Measurements from ENCODE around the gene TCF20.

TCF20 gene

DNA sequence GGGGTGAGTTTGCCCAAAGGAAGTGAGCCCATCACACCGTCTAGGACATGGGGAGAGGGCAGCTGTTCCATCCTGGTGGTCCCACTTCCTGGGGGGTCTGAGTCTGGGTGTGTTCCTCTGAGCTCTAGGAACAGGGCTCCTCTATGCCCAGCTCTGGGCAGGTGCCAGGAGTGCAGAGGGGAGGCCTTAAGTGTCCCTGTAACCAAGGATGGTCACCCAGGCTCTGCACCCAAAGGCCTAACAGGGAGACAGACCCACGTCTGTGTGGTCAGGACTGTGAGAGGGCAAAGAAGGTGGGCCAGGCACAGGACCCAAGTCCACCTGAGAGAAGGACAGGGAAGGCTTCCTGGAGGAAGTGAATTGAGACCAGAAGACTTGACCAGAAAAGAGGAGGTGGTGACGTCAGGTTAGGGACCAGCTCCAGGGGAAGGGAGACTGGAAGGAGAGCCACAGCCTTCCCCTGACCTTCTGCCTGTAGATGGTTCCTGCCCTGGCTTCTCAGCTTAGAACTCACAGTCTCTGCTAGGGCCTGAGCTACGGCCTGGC lies 11.3 kb upstream of the TCF20 start:
- no peak for DNase-seq

DNA sequence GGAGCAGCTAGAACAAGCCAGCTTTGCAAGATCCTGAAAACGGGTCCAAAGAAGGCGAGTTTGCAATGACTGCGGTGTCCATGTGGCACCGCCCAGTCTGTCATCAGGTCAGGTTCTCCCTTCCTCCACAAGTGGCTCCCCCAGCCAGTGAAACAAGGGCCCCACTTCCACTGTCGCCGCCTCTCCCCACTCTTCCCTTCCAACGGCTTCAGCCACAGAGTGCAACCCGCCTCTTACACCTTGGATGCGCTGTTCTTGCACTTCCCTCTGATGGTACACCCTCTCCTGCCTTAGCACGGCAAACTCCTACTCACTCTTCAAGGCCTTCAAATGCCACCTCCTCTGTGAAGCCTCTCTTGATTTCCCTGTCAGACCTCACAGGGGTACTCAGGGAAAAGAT lies 10.8 kb upstream of the TCF20 start:
- no peak for DNase-seq

DNA sequence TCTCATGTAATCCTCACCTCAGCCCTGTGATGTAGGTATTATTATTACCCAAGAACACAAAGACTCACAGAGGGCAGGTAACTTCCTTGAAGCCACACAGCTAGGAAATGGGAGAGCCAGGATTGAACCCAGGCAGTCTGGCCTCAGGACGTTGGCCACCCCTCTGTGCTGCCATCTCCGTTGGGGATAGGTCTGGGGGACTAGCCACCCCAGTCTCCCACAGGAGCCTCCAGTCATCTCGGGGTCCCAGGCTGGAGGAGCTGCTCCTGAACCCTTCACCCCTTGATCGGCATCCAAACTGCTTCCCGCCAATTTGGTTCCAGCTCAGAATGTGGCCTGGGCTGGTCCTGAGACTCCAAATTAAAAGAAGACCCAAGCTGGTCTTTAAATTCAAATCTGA lies 10.4 kb upstream of the TCF20 start:
- DNase-seq, result no peak

DNA sequence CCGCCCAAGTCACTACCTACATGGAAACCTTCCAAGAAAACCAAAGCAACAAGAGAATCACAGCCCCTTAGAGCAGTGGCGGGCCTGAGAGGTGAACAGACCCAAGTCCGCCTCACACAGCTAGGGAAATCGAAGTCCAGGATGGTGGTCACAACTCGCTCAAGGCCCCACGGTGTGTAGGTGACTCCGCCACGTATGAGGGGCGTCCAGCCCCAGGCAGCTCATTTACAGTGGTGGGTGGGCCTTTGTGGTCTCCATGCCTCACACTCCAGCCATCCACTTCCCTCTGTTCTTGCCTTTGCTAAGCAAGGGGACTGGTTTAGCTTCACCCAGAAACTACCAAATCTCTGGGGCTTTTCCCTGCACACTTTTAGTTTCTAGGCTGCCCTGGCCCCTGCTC lies 9.7 kb upstream of the TCF20 start:
- DNase-seq, result no peak

DNA sequence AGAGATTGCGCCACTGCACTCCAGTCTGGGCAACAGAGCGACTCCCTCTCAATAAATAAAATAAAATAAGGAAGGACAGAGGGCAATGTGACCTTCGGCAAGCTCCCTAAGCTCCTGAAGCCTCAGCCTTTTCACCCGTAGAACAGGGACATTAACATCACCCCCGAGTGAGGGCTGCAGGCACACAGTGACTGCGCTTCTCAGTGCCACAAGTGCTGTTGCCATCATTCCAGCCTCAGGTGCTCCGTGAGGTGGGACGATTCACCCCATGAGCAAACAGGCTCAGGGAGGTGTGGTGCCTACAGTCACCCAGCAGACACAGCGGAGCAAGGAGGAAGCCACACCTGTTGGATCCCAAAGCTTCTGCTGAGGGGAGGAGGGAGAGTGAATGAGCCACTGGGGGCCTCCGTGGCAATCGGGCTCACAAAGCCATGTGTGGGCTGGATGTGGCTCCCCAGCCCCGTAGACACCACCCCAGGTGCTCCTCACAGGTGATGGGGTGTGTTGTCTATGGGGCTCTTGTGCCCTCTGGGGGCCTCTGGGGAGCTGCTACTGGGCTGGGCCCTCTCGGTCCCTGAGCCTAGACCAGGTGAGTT lies 9.1 kb upstream of the TCF20 start:
- DNase-seq, result no peak

DNA sequence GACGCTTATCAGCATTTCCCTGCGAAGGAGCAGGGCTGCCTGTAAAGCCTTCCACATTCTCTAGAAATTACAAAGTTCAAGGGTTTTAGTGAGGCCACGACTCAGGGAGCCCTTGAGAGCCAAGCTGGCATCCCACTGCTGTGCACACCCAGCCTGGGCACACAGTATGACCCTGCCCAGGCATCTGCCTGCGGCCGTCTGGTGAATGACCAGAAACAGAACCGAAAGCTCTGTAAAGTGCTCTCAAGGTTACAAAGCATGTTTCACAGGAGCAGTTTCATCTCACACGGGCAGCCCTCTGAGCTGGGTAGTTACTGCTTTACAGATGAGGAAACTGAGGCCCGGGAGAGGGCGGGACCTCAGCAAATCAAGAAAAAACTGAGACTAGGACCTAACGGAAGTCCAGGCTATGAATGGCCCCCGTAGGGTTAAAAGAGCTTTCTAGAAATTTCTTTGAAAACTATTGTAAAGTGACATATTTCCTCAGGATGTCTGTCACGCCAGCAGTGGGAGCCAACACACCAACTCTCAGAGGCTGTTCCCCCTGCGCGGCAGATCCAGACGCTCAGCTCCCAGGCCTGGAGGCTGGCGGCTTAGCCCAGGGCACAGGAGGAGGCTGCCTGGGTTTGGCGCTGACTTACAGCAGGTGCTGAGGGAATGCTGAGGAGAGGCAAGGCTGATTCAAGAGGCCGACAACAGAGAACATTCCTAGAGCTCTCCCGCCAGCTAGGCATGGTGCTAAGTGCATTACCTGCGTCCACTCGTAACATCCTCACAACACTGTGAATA lies 7.7 kb upstream of the TCF20 start:
- no peak for DNase-seq

DNA sequence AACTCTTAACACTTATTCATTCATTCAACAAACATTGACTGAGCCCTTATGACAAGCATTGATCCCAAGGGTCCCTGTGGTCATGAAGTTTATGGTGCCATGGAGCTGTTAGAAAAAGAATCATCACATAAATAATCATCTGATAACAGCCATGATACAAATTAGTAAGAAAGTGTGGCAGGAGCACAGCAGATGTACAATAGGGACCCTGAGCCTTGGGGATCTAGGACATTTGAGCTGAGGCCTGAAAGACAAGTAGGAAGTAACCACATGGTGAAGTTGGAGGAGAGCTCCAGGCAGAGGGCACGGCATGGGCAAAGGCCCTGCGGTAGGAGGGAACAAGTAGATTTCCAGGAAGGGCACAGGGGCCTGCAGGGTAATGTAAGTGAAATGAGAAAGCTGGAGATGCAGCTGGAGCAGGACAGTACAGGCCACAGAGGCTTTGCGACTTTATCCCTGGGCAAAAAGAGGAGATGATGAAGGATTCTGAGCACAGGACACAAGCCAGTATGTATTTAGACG lies 6.8 kb upstream of the TCF20 start:
- DNase-seq, result no peak

DNA sequence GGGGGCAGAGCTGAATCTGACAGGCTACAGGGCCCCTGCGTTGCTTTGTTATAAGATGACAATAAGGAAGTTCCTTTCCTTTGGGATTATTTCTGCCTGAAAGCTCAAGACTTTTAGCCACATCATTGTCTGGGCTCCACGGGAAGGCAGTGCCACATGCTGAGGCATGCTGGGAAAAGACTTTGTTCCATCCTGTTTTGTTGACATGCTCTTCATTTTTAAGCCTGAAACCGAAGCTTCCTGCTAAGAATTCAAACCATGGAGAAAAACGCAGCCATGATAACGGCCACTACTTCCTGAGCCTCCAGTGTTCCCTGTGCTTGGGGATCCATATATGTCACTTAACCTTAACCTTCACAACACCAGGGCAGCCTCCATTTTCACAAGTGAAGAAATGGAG lies 5.5 kb upstream of the TCF20 start:
- DNase-seq, result no peak

DNA sequence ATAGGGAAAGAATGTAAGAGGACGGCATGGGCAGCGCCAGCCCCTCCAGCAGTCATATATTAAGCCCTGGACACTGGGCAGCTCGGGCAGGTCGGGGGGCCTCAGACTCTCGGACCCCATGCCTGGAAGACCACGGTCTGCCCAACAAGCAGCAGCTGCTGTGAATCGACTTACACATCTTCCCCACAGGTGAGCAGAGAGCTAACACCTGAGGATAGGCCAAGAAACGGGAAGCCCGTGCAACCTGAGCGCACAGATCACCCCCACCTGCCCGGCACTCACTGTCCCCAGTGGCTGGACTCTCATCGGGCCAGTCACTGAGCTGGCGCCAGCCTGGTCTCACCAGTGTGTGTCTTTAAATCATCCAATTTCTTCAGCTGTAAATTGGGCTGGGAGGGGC lies 4.7 kb upstream of the TCF20 start:
- no peak for DNase-seq

DNA sequence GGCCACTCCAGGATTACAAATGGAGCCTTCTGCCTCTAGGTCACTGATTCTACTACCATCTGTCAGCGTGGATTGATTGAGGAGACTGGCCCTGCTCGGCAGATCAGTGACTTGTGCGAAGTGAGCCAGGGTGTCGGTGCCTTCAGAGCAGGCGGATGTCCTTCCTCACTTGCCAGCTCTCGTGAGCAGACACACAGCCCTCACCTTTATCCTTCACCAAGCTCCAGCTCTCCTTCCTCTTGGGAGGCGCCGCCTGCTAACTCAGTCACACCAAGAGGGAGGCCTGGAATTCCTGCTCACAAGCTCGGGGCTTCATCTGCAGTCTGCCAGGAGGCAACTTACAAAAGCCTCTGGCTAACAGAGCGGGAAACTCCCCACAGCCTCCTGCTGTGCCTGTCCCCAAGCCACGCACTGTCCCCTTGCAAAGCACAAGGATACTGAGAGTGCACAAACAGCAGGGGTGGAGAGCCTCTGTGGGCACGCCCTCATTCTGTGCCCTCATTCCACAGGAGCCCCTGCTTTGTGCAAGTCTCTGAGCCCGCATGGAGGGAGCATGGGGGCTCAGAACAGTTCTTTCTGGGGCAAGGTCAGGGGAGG lies 3.5 kb upstream of the TCF20 start:
- no peak for DNase-seq

DNA sequence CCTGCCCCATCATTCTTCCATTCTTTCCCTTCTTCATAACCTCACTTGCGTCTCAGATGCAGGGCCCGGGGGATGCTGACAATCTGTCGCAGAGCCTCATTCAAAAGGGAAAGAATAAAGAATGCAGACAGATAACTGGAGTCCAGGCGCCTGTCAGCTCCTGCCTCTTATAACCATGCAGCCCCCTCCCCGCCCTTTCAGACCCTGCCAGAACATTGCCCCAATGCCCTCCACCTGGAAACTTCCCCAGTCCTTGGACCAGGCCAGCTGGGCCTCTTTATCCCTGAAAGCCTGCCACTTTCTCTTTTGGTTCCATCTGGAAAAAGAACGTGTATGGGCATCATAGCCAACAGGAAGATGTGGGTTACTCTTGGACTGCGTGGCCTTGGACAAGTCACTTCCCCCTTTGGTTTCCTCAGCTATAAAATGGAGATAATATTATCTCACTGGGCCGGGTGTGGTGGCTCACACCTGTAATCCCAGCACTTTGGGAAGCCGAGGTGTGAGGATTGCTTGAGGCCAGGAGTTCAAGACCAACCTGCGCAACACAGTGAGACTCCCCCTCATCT lies 2.1 kb upstream of the TCF20 start:
- DNase-seq, result no peak

DNA sequence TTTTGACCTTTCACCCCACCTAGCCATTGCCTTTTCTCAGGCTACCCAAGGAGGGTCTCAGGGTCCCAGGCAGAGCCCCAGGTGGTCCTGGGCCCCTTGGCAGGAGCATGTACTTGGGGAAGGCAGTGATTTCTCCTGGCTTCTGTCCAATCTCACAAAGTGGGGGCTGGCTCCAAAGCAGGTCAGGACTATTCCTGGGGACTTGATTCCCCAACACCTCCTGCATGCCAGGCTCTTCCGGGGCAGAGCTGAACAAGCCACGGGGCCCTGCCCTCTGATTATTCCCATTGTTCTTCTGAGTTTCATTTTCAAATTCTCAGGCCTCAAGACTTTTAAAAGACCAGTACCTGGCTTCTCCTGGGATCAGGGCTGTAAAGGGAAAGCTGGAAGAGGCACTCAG lies 1.5 kb upstream of the TCF20 start:
- DNase-seq, result no peak

DNA sequence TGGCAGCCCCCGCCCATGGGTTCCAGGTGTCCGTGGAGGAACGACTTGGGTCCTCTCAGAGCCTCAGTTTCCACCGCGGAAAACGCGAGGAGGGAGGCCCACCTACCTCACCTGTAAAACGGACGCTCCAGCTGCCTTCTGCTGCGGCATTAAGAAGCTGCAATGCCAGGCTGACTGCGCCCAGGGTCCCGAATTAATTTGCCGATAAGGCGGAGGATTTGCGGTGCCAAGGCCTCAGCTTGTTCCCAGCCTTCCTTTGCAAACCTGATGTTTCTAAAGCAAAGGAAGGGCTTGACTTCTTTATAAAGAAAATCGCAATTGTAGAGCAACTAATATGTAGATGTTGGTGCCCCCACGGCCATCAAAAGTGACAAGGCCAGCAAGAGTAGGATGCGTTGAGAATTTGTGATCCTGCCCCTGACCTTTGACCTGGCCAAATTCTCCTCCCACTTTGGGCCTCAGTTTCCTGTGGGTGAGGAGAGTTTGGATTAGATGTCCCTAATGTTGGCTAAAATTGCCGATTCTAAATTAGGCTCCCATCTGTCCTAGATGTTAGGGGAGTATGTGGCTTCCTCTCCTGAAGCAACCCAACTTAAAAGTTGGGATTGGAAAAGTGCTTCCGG lies 849 bp upstream of the TCF20 start:
- no peak for DNase-seq

DNA sequence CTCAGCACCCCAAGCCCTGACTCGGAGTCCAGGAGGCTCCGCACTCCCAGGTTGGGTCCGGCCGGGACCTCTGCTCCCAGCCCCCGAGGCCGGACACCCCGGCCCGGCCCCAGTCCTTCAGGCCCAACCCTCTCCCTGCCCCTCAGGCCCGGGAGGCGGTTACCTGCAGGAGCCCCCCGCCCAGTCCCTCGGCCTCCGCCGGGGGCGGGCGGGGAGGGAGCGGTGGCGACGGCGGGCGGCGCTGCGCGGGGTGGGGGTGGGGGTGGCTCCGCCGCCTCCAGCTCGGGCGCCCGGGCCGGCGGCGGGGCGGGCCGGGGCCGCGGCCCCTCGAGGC lies 310 bp downstream of the TCF20 start:
- no peak for DNase-seq

DNA sequence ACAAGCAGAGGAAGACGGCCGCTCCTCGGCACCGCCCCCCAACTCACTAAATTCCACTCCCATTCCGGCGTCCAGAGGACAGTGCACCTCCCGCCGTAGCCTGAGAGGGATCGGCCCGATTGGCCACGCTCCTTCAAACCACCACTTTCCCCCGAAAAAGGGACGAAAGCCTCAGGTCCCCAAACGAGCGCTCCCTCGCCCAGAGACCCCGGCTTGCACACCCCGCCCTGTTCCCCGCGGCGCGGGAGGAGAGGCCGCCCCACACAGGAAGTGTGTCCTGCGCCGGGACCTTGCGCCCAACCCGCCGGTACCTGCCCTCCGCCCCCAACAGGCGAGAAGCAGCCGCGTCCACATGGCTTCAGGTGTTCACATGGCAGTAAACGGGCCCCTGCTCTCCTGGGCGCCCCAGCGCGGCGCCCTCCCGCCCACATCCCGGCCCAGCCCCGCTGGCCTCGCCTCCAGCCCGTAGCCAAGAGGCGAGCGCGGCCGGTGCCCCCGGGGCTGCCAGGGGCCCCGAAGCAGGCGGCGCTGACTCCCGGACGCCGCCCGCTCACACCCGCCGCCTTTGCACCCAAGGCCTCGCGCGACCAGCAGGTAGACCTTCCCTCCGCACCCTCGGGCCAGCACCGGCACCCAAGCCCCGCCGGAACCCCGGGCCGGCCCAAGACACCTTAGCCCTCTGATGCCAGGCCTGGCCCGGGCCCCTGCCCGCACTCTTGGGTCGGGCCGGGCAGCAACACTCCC lies 849 bp downstream of the TCF20 start:
- no peak for DNase-seq

DNA sequence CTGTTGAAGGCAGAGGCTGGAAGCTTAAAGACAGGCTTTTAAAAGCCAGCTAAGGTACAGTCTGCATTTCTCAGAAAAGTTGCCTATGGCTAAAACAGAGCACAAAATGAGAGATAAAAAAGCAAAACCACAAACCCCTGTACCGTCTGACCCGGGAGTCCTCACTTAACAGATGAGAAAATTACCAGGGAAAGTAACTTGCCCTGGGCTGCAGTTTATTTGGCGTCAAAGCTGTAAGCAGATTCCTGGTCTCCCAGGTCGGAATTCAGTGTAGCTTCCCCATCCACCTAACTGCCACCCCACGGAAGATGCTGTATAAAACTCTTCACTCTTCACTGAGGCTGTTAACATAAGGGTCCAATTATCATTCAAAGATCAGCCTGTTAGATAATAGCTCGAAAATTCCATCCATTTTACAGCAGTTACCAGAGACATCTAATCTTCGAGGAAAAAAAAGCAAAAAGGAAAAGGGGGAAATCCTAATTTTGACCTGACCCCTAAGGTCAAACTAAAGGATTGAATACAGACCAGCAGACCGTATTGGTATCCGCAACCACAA lies 1.5 kb downstream of the TCF20 start:
- no peak for DNase-seq

DNA sequence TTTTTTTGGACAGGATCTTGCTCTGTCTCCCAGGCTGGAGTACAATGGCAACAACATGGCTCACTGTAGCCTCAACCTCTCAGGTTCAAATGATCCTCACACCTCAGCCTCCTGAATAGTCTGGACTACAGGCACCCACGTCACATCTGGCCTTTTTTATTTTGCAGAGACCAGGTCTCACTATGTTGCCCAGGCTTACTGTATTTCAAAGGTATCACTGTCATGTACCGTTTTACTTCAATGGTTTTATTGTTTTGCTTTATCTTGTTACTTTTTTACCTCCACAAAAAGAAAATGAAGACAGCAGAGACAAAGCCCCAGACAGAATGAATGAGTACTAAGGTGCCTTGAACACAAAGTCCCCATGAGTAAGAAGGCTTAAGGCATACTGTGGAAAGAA lies 5.1 kb downstream of the TCF20 start:
- no peak for DNase-seq

DNA sequence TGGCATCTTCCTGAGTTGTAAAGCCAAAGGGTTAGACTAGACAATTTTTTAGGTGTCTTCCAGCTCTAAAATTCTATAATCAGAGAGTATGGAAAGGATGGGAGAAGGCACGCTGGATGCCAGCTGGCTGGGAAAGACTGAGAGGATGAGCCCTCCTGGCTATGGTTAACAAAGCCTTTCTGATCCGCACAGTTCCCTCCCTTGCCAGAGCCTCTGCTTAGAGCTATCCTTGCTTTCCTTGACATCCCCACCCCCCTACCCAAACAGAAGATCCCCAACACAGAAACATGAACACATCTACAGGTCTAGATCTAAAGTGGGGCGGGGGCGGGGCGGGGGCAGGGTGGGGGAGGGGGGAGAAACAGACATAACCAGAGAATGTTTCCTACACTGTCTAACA lies 6.5 kb downstream of the TCF20 start:
- DNase-seq, result no peak

DNA sequence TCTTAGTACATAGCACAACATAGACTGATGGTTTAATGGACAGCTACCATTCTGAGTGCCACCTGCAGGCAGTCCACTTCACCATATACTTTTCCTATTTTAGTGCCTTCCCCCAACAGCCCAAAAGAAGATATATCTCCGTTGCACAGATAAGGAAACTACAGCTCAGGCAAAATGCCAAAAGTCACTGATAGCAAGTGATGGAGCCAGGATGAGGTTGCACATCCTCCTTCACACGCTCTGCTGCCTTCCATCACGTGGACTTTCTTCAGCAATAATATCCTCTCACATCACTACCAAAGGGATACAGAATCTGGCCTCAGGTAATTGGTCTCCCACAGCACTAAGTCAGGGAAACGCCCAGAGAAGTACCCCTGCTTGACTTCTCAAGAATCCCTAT lies 7.5 kb downstream of the TCF20 start:
- DNase-seq, result no peak

DNA sequence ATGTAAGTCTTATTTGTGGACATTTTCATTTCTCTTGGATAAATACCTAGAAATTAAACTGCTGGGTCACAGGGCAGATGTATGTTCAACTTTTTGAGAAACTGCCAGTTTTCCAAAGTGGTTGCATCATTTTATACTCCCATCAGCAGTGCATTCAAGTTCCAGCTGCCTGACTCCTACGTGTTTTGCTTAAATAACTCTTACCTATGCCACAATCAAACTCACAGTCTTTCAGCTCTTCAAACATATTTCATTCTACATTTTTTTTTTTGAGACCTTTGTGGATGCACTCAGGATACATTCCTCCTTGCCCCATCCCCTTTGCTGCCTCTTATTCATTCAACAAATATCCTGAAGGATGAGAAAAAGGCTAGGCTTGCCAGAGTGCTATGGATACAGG lies 9.2 kb downstream of the TCF20 start:
- no peak for DNase-seq

DNA sequence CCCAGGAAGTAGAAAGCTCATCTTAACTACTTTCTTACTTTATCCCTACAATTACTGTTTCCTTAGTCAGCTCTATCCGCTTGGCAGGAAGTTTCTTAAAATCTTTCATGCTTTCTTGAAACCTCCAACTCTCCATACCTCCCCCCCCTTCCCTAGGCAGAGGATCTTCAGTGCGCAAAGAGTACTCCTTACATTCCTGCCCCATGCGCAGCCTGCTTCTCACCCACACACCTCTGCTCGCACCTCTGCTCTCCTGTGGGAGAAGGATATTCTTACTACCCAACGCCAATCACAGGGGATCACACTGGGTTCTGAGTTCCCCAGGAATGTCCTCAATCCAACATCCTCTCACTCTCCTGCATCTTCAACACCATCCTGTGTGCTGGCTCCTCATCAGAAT lies 12.3 kb downstream of the TCF20 start:
- no peak for DNase-seq

DNA sequence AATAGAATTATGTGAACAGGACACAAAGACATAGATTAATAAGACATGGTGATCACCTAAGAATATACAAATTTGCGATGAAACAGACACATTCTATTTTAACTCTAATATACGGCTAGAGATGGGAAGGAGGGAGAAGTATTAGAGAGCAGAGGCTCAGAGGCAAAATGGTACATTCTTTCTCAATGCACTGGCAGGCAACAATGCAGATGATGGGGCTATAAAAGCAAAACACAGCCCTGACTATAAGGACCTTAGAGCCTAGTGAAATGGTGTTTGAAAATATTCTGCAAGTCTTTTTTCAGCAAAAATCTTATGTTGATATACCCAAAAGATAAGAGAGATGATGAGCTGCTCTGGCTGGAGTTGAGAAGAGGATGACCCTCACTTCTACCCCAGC lies 13.1 kb downstream of the TCF20 start:
- DNase-seq, result no peak
